SU-DHL-6 (cell line): Measurements from ENCODE around the gene NTNG1.

ENCODE experiments used
- H2AFZ ChIP-seq: fragments of 200-600 bp; sonication (generic); 2 replicates; pipeline ENCODE4 v1.6.1; 2014; ENCODE audit warnings: low read depth, mild to moderate bottlenecking, moderate library complexity, mixed read lengths, antibody characterized with exemption, low read length; ENCODE audit not compliant: severe bottlenecking
- H3F3A ChIP-seq: fragments of 200-600 bp; shearing (Covaris generic); 2 replicates; pipeline ENCODE4 v1.6.0; 2016; ENCODE audit warnings: antibody characterized with exemption, mild to moderate bottlenecking; ENCODE audit not compliant: insufficient read depth
- H3K27ac ChIP-seq: fragments of 200-600 bp; sonication (generic); 2 replicates; pipeline ENCODE4 v1.5.1; 2016; ENCODE audit warnings: low read depth, mild to moderate bottlenecking, low read length, moderate library complexity, mixed read lengths
- H3K27me3 ChIP-seq: fragments of 200-600 bp; sonication (generic), shearing (Covaris generic); 2 replicates; pipeline ENCODE4 v1.6.0; 2014; ENCODE audit warnings: mild to moderate bottlenecking, low read length
- H3K36me3 ChIP-seq: fragments of 200-600 bp; sonication (generic); 2 replicates; pipeline ENCODE4 v1.6.1; 2014; ENCODE audit warnings: mild to moderate bottlenecking, low read length, mixed read lengths
- H3K4me2 ChIP-seq: fragments of 300-600, 200-600 bp; shearing (Covaris generic), sonication (generic); 2 replicates; pipeline ENCODE4 v1.6.0; 2014; ENCODE audit warnings: low read length, low read depth, mild to moderate bottlenecking; ENCODE audit not compliant: poor library complexity, severe bottlenecking
- H3K4me3 ChIP-seq: fragments of 200-600 bp; sonication (generic); 2 replicates; pipeline ENCODE4 v1.5.1; 2014; ENCODE audit warnings: antibody characterized with exemption, low read length, mild to moderate bottlenecking, mixed read lengths; ENCODE audit not compliant: insufficient read depth, poor library complexity, severe bottlenecking
- H3K79me2 ChIP-seq: fragments of 200-600 bp; sonication (generic); 2 replicates; pipeline ENCODE4 v1.6.1; 2014; ENCODE audit warnings: mild to moderate bottlenecking, low read length, moderate library complexity; ENCODE audit not compliant: insufficient read depth
- H3K9ac ChIP-seq: fragments of 200-600 bp; sonication (generic); 2 replicates; pipeline ENCODE4 v1.7.0; 2014; ENCODE audit warnings: mild to moderate bottlenecking, low read length
- H3K9me2 ChIP-seq: fragments of 200-600 bp; sonication (generic); replicated peaks from 2 replicates; pipeline ENCODE4 v1.6.1; 2014; ENCODE audit warnings: low read length; ENCODE audit not compliant: insufficient read depth
- H3K9me3 ChIP-seq: fragments of 200-600 bp; sonication (generic); 2 replicates; pipeline ENCODE4 v1.6.1; 2014; ENCODE audit warnings: low read length, mixed read lengths; ENCODE audit not compliant: insufficient read depth
- H4K20me1 ChIP-seq: fragments of 200-600 bp; sonication (generic); 2 replicates; pipeline ENCODE4 v1.6.1; 2014; ENCODE audit warnings: low read depth, mild to moderate bottlenecking, antibody characterized with exemption, low read length, moderate library complexity, mixed read lengths
- EZH2phosphoT487 ChIP-seq: fragments of 200-600 bp; sonication (generic), shearing (Covaris generic); conservative IDR thresholded peaks from 2 replicates; pipeline ENCODE4 v1.6.1; 2018; ENCODE audit warnings: mild to moderate bottlenecking, antibody characterized with exemption, low read length, moderate library complexity, mixed read lengths
- TF ChIP-seq, protein P1 (sequence below): fragments of 200-600 bp; sonication (generic); IDR thresholded peaks from one replicate; pipeline ENCODE4 v1.5.1; 2017; ENCODE audit warnings: antibody characterized with exemption, mild to moderate bottlenecking, low read length, moderate library complexity; ENCODE audit not compliant: insufficient read depth, poor library complexity, severe bottlenecking

Gene NTNG1

DNA sequence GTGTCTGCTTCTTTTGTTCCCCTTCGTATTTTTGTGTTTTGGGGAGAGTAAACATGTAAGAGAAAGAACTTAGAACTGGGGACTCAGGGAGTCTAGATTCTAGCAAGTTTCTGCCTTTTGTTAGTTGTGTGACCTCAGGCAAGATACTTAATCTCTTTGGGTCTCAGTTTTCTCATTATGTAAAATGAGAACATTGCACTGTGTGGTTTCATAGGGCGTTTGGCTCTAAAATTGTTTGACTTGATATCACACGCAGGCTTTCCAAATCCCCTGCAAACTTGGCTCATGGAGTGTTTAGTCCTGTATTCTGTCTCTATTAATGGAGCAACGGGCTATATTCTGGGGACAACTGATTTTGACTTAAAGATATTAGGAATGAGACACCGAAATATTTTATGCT, 57.7 kb downstream of the NTNG1 start:
- H3F3A ChIP-seq: no peaks in the 10 kb centered on the region
- peaks cover 6% of the 10 kb centered on the region; the same call in 1 of the 2 replicates for H3K9me3 ChIP-seq
- H3K4me2 ChIP-seq: no peak overlapping the region
- H3K79me2 ChIP-seq: no peaks in the 10 kb centered on the region
- H2AFZ ChIP-seq: no peak overlapping the region
- H3K36me3 ChIP-seq: no peaks in the 10 kb centered on the region
- no peaks in the 10 kb centered on the region for H4K20me1 ChIP-seq
- TF ChIP-seq EZH2phosphoT487: no peak
- TF ChIP-seq, protein P1, sequence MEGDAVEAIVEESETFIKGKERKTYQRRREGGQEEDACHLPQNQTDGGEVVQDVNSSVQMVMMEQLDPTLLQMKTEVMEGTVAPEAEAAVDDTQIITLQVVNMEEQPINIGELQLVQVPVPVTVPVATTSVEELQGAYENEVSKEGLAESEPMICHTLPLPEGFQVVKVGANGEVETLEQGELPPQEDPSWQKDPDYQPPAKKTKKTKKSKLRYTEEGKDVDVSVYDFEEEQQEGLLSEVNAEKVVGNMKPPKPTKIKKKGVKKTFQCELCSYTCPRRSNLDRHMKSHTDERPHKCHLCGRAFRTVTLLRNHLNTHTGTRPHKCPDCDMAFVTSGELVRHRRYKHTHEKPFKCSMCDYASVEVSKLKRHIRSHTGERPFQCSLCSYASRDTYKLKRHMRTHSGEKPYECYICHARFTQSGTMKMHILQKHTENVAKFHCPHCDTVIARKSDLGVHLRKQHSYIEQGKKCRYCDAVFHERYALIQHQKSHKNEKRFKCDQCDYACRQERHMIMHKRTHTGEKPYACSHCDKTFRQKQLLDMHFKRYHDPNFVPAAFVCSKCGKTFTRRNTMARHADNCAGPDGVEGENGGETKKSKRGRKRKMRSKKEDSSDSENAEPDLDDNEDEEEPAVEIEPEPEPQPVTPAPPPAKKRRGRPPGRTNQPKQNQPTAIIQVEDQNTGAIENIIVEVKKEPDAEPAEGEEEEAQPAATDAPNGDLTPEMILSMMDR: no peak
- no peaks in the 10 kb centered on the region for H3K27me3 ChIP-seq
- H3K9me2 ChIP-seq: no peaks in the 10 kb centered on the region
- H3K27ac ChIP-seq: no peak overlapping the region
- H3K4me3 ChIP-seq: no peak overlapping the region
- H3K9ac ChIP-seq: no peak overlapping the region

DNA sequence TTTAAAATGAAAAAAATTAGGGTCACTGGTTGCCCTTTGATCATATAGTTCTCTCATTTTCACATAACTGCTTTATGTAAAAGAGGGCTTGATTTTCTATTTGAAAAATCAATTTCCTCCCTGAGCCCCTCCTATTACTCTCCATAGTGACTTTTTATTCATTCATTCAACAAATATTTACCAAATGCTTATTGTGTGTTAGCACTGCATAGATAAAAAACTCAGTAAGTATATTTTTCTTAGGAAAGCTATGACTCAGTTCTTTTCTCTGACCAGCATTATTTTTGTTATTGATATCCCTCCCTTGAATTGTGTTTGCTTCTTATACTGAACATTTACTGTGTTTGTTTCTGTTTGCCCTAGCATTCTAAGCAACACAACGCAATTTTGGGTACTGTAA, 59.8 kb downstream of the NTNG1 start:
- no peak overlapping the region for H3K4me3 ChIP-seq
- H3K36me3 ChIP-seq: no peaks in the 10 kb centered on the region
- no peaks in the 10 kb centered on the region for H3F3A ChIP-seq
- H4K20me1 ChIP-seq: no peaks in the 10 kb centered on the region
- no peak overlapping the region for H2AFZ ChIP-seq
- H3K27ac ChIP-seq: no peak overlapping the region
- TF ChIP-seq EZH2phosphoT487: no peak
- TF ChIP-seq, protein P1: no peak
- H3K4me2 ChIP-seq: no peak overlapping the region
- no peaks in the 10 kb centered on the region for H3K79me2 ChIP-seq
- H3K9ac ChIP-seq: no peak overlapping the region
- no peaks in the 10 kb centered on the region for H3K27me3 ChIP-seq
- peaks cover 6% of the 10 kb centered on the region; the same call in 1 of the 2 replicates for H3K9me3 ChIP-seq
- no peaks in the 10 kb centered on the region for H3K9me2 ChIP-seq

GRCh38 chr1:107202007-107202406, 61.2 kb downstream of the NTNG1 start:
- Histone ChIP-seq H3K9me3 (peaks cover 6% of the 10 kb centered on the region; the same call in 1 of the 2 replicates), H3F3A (no peaks in the 10 kb centered on the region), H3K4me2 (no peak overlapping the region), H3K79me2 (no peaks in the 10 kb centered on the region), H3K9me2 (no peaks in the 10 kb centered on the region), H3K4me3 (no peak overlapping the region), H3K36me3 (no peaks in the 10 kb centered on the region), H3K27ac (no peak overlapping the region), H3K27me3 (no peaks in the 10 kb centered on the region), H4K20me1 (no peaks in the 10 kb centered on the region), H2AFZ (no peak overlapping the region), H3K9ac (no peak overlapping the region)
- no peak for TF ChIP-seq EZH2phosphoT487
- TF ChIP-seq, protein P1: no peak

DNA sequence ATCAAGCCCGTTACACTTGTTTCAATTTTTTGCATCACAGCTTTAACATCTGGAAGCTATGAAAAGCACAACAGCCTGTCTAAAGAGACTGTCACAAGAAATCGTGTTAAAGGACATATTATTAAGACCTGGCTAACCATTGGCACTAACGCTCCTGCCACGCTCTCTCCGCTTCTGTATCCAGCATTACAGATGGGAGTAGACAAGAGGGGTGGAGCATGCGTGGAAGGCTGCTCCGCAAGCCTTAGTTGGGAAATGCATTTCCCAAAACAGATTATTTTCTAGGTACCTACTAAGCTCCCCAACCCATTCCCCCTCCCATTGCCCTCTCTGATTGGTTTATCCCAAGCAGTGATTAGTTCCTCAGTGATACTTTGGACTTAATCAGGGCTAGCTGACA, 72.4 kb downstream of the NTNG1 start:
- H3K79me2 ChIP-seq: no peaks in the 10 kb centered on the region
- TF ChIP-seq, protein P1: no peak
- TF ChIP-seq EZH2phosphoT487: no peak
- H3K27ac ChIP-seq: no peak overlapping the region
- H3K9ac ChIP-seq: no peak overlapping the region
- H3K4me2 ChIP-seq: no peak overlapping the region
- H3K36me3 ChIP-seq: no peaks in the 10 kb centered on the region
- no peak overlapping the region for H2AFZ ChIP-seq
- H3K9me3 ChIP-seq: no peaks in the 10 kb centered on the region
- no peaks in the 10 kb centered on the region for H3K27me3 ChIP-seq
- H3K9me2 ChIP-seq: no peaks in the 10 kb centered on the region
- no peaks in the 10 kb centered on the region for H3F3A ChIP-seq
- no peaks in the 10 kb centered on the region for H4K20me1 ChIP-seq
- H3K4me3 ChIP-seq: no peak overlapping the region
